Fibroblast of lung (primary cell): ENCODE results near the gene STAT3. TPM values are rescaled to one million over a fixed set of nuclear protein-coding genes. Genes with fewer than 3 reads are reported as not detected.
A peak's percentile ranks its signal among the peaks of the same experiment; 100 is the strongest.

Experiments
- DNase-seq, 2 donors: peaks; one replicate each; pipeline versions ENCODE4 v3.0.0 to v3.0.0-alpha.2; 2010; ENCODE audit warnings: low read depth in 2 of 2
- H2AFZ ChIP-seq: 2 replicates; pipeline ENCODE4 v1.5.1; 2012; ENCODE audit warnings: low read length, control low read depth, inconsistent platforms
- H3K27ac ChIP-seq: 2 replicates; pipeline ENCODE4 v1.5.1; 2011; ENCODE audit warnings: low read length, control low read depth; ENCODE audit not compliant: insufficient read depth
- H3K27me3 ChIP-seq: 2 replicates; pipeline ENCODE4 v1.5.1; 2011; ENCODE audit warnings: mild to moderate bottlenecking, low read length; ENCODE audit not compliant: control insufficient read depth, insufficient read depth
- H3K36me3 ChIP-seq: 2 replicates; pipeline ENCODE4 v1.5.1; 2011; ENCODE audit warnings: low read length; ENCODE audit not compliant: control insufficient read depth, insufficient read depth
- H3K4me1 ChIP-seq: 2 replicates; pipeline ENCODE4 v1.5.1; 2011; ENCODE audit warnings: low read length; ENCODE audit not compliant: control insufficient read depth, insufficient read depth; ENCODE audit errors: extremely low read depth
- H3K4me2 ChIP-seq: 2 replicates; pipeline ENCODE4 v1.5.1; 2011; ENCODE audit warnings: low read length, control low read depth; ENCODE audit not compliant: insufficient read depth; ENCODE audit errors: extremely low read depth
- H3K4me3 ChIP-seq, 4 experiments: fragments of 200-600 bp in 1 of 4; sonication (generic) in 1 of 4; replicated peaks in 1 of 4; 2 replicates each; pipeline ENCODE4 v1.5.1; 2011 to 2016; ENCODE audit warnings: low read length in 4 of 4, low read depth in 3 of 4, mild to moderate bottlenecking in 3 of 4, control low read depth in 2 of 4, inconsistent platforms in 1 of 4, mixed read lengths in 1 of 4; ENCODE audit not compliant: insufficient read depth in 1 of 4; ENCODE audit errors: control extremely low read depth in 1 of 4
- H3K79me2 ChIP-seq: 2 replicates; pipeline ENCODE4 v1.5.1; 2012; ENCODE audit warnings: mild to moderate bottlenecking, low read length, inconsistent platforms; ENCODE audit not compliant: control insufficient read depth, insufficient read depth
- H3K9ac ChIP-seq: 2 replicates; pipeline ENCODE4 v1.5.1; 2011; ENCODE audit warnings: mild to moderate bottlenecking, low read length, control low read depth; ENCODE audit not compliant: insufficient read depth
- H3K9me3 ChIP-seq: 2 replicates; pipeline ENCODE4 v1.5.1; 2012; ENCODE audit warnings: low read depth, low read length; ENCODE audit not compliant: control insufficient read depth, insufficient read depth
- H4K20me1 ChIP-seq: 2 replicates; pipeline ENCODE4 v1.5.1; 2011; ENCODE audit warnings: low read length; ENCODE audit not compliant: control insufficient read depth, insufficient read depth; ENCODE audit errors: extremely low read depth
- CTCF ChIP-seq, 2 donors: IDR thresholded peaks in 1 of 2; conservative IDR thresholded peaks in 1 of 2; 1 replicate in 1 of 2; 2 replicates in 1 of 2; pipeline ENCODE4 v1.5.1; 2011 to 2012; ENCODE audit warnings: low read length in 2 of 2, control low read depth in 1 of 2, inconsistent platforms in 1 of 2, low read depth in 1 of 2, mild to moderate bottlenecking in 1 of 2
- EZH2 ChIP-seq: IDR thresholded peaks from 2 replicates; pipeline ENCODE4 v1.5.1; 2012; ENCODE audit warnings: low read length, control low read depth, mild to moderate bottlenecking; ENCODE audit errors: missing control alignments
- polyA plus RNA-seq, 2 donors: library from polyadenylated mRNA; depleted of rRNA in 1 of 2; stranded (reverse) in 1 of 2; unstranded in 1 of 2; fragments of >200 nt; gene quantifications; 2 replicates each; pipeline ENCODE4 v1.2.1, GENCODE V29; 2011 to 2012; ENCODE audit warnings: missing spikeins in 1 of 2
- total RNA-seq: library from RNA; depleted of rRNA; stranded (reverse); fragments of >200 nt; gene quantifications from 2 replicates; pipeline ENCODE4 v1.2.1, GENCODE V29; 2014

Gene STAT3
- total and polyA plus RNA-seq, 2 donors (not counting 1 experiment from before 2014, with no cell fraction given): 75.0 to 101 TPM

GRCh38 chr17:42270596-42270995 is 117.6 kb downstream of the STAT3 start:
- peaks cover 18% of the 10 kb centered on the region for H3K79me2 ChIP-seq
- H3K9ac ChIP-seq: no peak overlapping the region
- H2AFZ ChIP-seq: no peak overlapping the region
- no peak for DNase-seq
- no peak overlapping the region for H3K27ac ChIP-seq
- H4K20me1 ChIP-seq: no peaks in the 10 kb centered on the region
- H3K9me3 ChIP-seq: no peaks in the 10 kb centered on the region
- no peaks in the 10 kb centered on the region for H3K36me3 ChIP-seq
- TF ChIP-seq CTCF (conservative IDR thresholded peaks at IDR 0.05 in 1 of 2, IDR thresholded peaks at IDR 0.05 in 1 of 2; ENCODE audit: low read depth in 1 of 2, low read length in 2 of 2) (no peak), EZH2 (no peak)
- peaks cover 5% of the 10 kb centered on the region for H3K4me1 ChIP-seq
- no peaks in the 10 kb centered on the region for H3K27me3 ChIP-seq
- H3K4me3 ChIP-seq: no peak overlapping the region
- H3K4me2 ChIP-seq: no peak overlapping the region

- no peaks in the 10 kb centered on the region for H3K27me3 ChIP-seq
- no peak overlapping the region for H3K9ac ChIP-seq
- H4K20me1 ChIP-seq: no peaks in the 10 kb centered on the region
- no peaks in the 10 kb centered on the region for H3K9me3 ChIP-seq
- no peak overlapping the region for H3K4me3 ChIP-seq
- no peaks in the 10 kb centered on the region for H3K36me3 ChIP-seq
- H3K4me1 ChIP-seq: peaks cover 5% of the 10 kb centered on the region
- DNase-seq: peak in 1 of 2 donors; percentile 27
- H2AFZ ChIP-seq: no peak overlapping the region
- H3K4me2 ChIP-seq: no peak overlapping the region
- no peak overlapping the region for H3K27ac ChIP-seq
- peaks cover 18% of the 10 kb centered on the region for H3K79me2 ChIP-seq
- no peak for TF ChIP-seq CTCF (conservative IDR thresholded peaks at IDR 0.05 in 1 of 2, IDR thresholded peaks at IDR 0.05 in 1 of 2; ENCODE audit: low read depth in 1 of 2, low read length in 2 of 2)
- no peak for TF ChIP-seq EZH2
Observed at GRCh38 chr17:42270170-42270535, 118.1 kb downstream of the STAT3 start.

GRCh38 chr17:42268236-42268635 is 120.0 kb downstream of the STAT3 start:
- H3K27ac ChIP-seq: no peak overlapping the region
- no peak for DNase-seq

More at GRCh38 chr17:42268236-42268635, 120.0 kb downstream of the STAT3 start:
- no peak overlapping the region for H3K4me2 ChIP-seq
- H3K4me1 ChIP-seq: peaks cover 2% of the 10 kb centered on the region
- H3K4me3 ChIP-seq: no peak overlapping the region
- H3K36me3 ChIP-seq: no peaks in the 10 kb centered on the region
- H4K20me1 ChIP-seq: no peaks in the 10 kb centered on the region
- H3K9me3 ChIP-seq: no peaks in the 10 kb centered on the region
- peaks cover 13% of the 10 kb centered on the region for H3K79me2 ChIP-seq
- TF ChIP-seq CTCF (conservative IDR thresholded peaks at IDR 0.05 in 1 of 2, IDR thresholded peaks at IDR 0.05 in 1 of 2; ENCODE audit: low read depth in 1 of 2, low read length in 2 of 2): no peak
- no peak overlapping the region for H2AFZ ChIP-seq
- H3K9ac ChIP-seq: no peak overlapping the region
- no peaks in the 10 kb centered on the region for H3K27me3 ChIP-seq
